Panc1 (cell line): Measurements from ENCODE around the gene ZNF681. TPM values are rescaled to one million over a fixed set of nuclear protein-coding genes. Genes with fewer than 3 reads are reported as not detected.

Source experiments
- ATAC-seq: fragments of 200-7000 bp; cut with Tn5 transposase; 2 replicates; pipeline ENCODE4 v1.9.1; 2020; ENCODE audit warnings: mild to moderate bottlenecking, moderate library complexity
- BruUV-seq: library from RNA; stranded (reverse); fragments of 400-500 nt; replicated peaks from 2 replicates; lab custom pipeline; 2021; lab: Mats Ljungman, UMichigan
- CTCF ChIA-PET: fragments of 300-600 bp; sonication (Branson Sonifier 250); formaldehyde crosslinking; loops from one replicate; lab custom pipeline; 2022; ENCODE audit warnings: antibody characterized with exemption; lab: Charles Lee
- POLR2A ChIA-PET: fragments of 300-600 bp; sonication (Branson Sonifier 250); formaldehyde crosslinking; loops from one replicate; lab custom pipeline; 2022; ENCODE audit warnings: antibody characterized with exemption; lab: Charles Lee
- DNase-seq: peaks from one replicate; pipeline ENCODE4 v3.0.0-alpha.2; 2010; ENCODE audit warnings: low read depth, low spot score
- H3K27ac ChIP-seq: 2 replicates; pipeline ENCODE4 v1.5.1; 2011; ENCODE audit warnings: mild to moderate bottlenecking, low read length, inconsistent platforms
- H3K27me3 ChIP-seq: fragments of 200-500 bp; sonication (Bioruptor generic); 2 replicates; pipeline ENCODE4 v1.6.0; 2014; ENCODE audit warnings: low read length, inconsistent platforms; ENCODE audit not compliant: control insufficient read depth, insufficient read depth
- H3K36me3 ChIP-seq: fragments of 200-500 bp; sonication (Bioruptor generic); 2 replicates; pipeline ENCODE4 v1.5.1; 2014; ENCODE audit warnings: inconsistent platforms, mild to moderate bottlenecking, low read length, moderate library complexity; ENCODE audit not compliant: control insufficient read depth, insufficient read depth
- H3K4me1 ChIP-seq: 2 replicates; pipeline ENCODE4 v1.5.1; 2011; ENCODE audit warnings: inconsistent platforms, mild to moderate bottlenecking, low read length, moderate library complexity; ENCODE audit not compliant: control insufficient read depth, insufficient read depth
- H3K4me3 ChIP-seq, 2 experiments: 2 replicates each; pipeline ENCODE4 v1.5.1; 2011 to 2012; ENCODE audit warnings: low read depth in 2 of 2, low read length in 2 of 2, mild to moderate bottlenecking in 2 of 2, inconsistent platforms in 1 of 2, moderate library complexity in 1 of 2
- H3K9me3 ChIP-seq: fragments of 200-500 bp; sonication (Bioruptor generic); 2 replicates; pipeline ENCODE4 v1.5.1; 2014; ENCODE audit warnings: low read depth, mild to moderate bottlenecking, inconsistent platforms, low read length, moderate library complexity; ENCODE audit not compliant: control insufficient read depth, insufficient read depth
- CTCF ChIP-seq: fragments of 450-650 bp; IDR thresholded peaks from 2 replicates; pipeline ENCODE4 v1.5.1; 2017; ENCODE audit warnings: mild to moderate bottlenecking
- POLR2AphosphoS5 ChIP-seq: IDR thresholded peaks from 2 replicates; pipeline ENCODE4 v1.6.1; 2012; ENCODE audit warnings: mild to moderate bottlenecking, low read depth, low read length, moderate library complexity
- REST ChIP-seq, 2 experiments: IDR thresholded peaks; 2 replicates each; pipeline ENCODE4 v1.6.1; 2011 to 2012; ENCODE audit warnings: low read depth in 2 of 2, control low read depth in 1 of 2, low read length in 1 of 2, mild to moderate bottlenecking in 1 of 2, moderate library complexity in 1 of 2; ENCODE audit not compliant: insufficient read depth in 1 of 2
- SIN3A ChIP-seq: IDR thresholded peaks from 2 replicates; pipeline ENCODE4 v1.6.1; 2012; ENCODE audit warnings: low read depth, mild to moderate bottlenecking, low read length, moderate library complexity, borderline replicate concordance; ENCODE audit not compliant: insufficient read depth
- TCF7L2 ChIP-seq: IDR thresholded peaks from 2 replicates; pipeline ENCODE4 v1.6.1; 2011; ENCODE audit warnings: mild to moderate bottlenecking, low read depth, low read length, inconsistent platforms
- in situ Hi-C: cut with HindIII; loops from 2 replicates; pipeline ENCODE4 v1.10.0; 2016; ENCODE audit warnings: low sequenced_read_pairs, low pct_unique_long_range_greater_than_20kb
- intact Hi-C: fragments of 100-400 bp; cut with micrococcal nuclease; formaldehyde crosslinking; loops from one replicate; pipeline ENCODE4 v1.10.0; 2022; ENCODE audit not compliant: unreplicated experiment
- total RNA-seq: library from RNA; stranded (reverse); gene quantifications from one replicate; pipeline ENCODE4 v1.2.1, GENCODE V29; 2021; ENCODE audit not compliant: unreplicated experiment

ZNF681 gene
- total RNA-seq, 1 experiment from 2014 or later, result 2.0 TPM

GRCh38 chr19:23706657-23707056 is 52.0 kb downstream of the ZNF681 start:
- in situ Hi-C loops (no loop called here), intact Hi-C loops (no loop called here)
- Histone ChIP-seq H3K4me3 (no peak overlapping the region), H3K27ac (no peak overlapping the region), H3K9me3 (no peaks in the 10 kb centered on the region), H3K4me1 (no peaks in the 10 kb centered on the region), H3K27me3 (no peaks in the 10 kb centered on the region), H3K36me3 (no peaks in the 10 kb centered on the region)
- ChIA-PET CTCF (no interaction called here), POLR2A (no interaction called here)
- DNase-seq (no peak), ATAC-seq (no peak)
- TF ChIP-seq POLR2AphosphoS5 (no peak), SIN3A (no peak), CTCF (no peak), TCF7L2 (no peak), REST (IDR thresholded peaks at IDR 0.05; ENCODE audit: insufficient read depth in 1 of 2, low read depth in 2 of 2, low read length in 1 of 2) (no peak)
- BruUV-seq, result no TSS peak

GRCh38 chr19:23699521-23699860 is 59.2 kb downstream of the ZNF681 start:
- no peak for DNase-seq
- intact Hi-C loops, result no loop called here
- H3K4me1 ChIP-seq, result no peaks in the 10 kb centered on the region
- H3K36me3 ChIP-seq, result no peaks in the 10 kb centered on the region
- no peaks in the 10 kb centered on the region for H3K9me3 ChIP-seq
- no peak overlapping the region for H3K27ac ChIP-seq
- no peak for ATAC-seq
- ChIA-PET POLR2A (no interaction called here), CTCF (no interaction called here)
- no peak overlapping the region for H3K4me3 ChIP-seq
- BruUV-seq, result no TSS peak
- TF ChIP-seq POLR2AphosphoS5 (no peak), TCF7L2 (no peak), CTCF (no peak), REST (IDR thresholded peaks at IDR 0.05; ENCODE audit: insufficient read depth in 1 of 2, low read depth in 2 of 2, low read length in 1 of 2) (no peak), SIN3A (no peak)
- in situ Hi-C loops, result no loop called here
- H3K27me3 ChIP-seq, result no peaks in the 10 kb centered on the region
